A549 (cell line): ENCODE measurements around the gene GAS7.

Experiments
- EP300 ChIP-seq, 2 experiments: fragments of >200 bp; sonication (Bioruptor Twin); formaldehyde crosslinking; IDR thresholded peaks; 2 replicates in 1 of 2; 3 replicates in 1 of 2; pipeline ENCODE4 v1.6.1; 2016 to 2017
- JUNB ChIP-seq: fragments of >200 bp; sonication (Bioruptor Twin); formaldehyde crosslinking; IDR thresholded peaks from 2 replicates; pipeline ENCODE4 v1.6.1; 2016
- MYC ChIP-seq: IDR thresholded peaks from 2 replicates; pipeline ENCODE4 v1.6.1; 2012; ENCODE audit warnings: mild to moderate bottlenecking, inconsistent platforms, low read length, improper control_type of control experiment, borderline replicate concordance
- POLR2A ChIP-seq: IDR thresholded peaks from 2 replicates; pipeline ENCODE4 v1.6.1; 2012; ENCODE audit warnings: mild to moderate bottlenecking, low read length
- REST ChIP-seq: fragments of 200-600 bp; sonication (generic); IDR thresholded peaks from 2 replicates; pipeline ENCODE4 v1.6.1; 2016; ENCODE audit warnings: antibody characterized with exemption, mild to moderate bottlenecking, moderate library complexity
- SMC3 ChIP-seq: fragments of >200 bp; sonication (Bioruptor Twin); formaldehyde crosslinking; IDR thresholded peaks from 3 replicates; pipeline ENCODE4 v1.6.1; 2018; ENCODE audit warnings: inconsistent platforms
- SREBF2 ChIP-seq: fragments of 450-650 bp; IDR thresholded peaks from 2 replicates; pipeline ENCODE4 v1.6.1; 2014; ENCODE audit warnings: mild to moderate bottlenecking, moderate library complexity
- TF ChIP-seq, protein P1 (sequence below): fragments of >200 bp; sonication (Bioruptor Twin); formaldehyde crosslinking; IDR thresholded peaks from 3 replicates; pipeline ENCODE4 v1.5.1; 2016
- TF ChIP-seq, protein P2 (sequence below): fragments of 450-650 bp; IDR thresholded peaks from 2 replicates; pipeline ENCODE4 v1.6.1; 2014; ENCODE audit warnings: antibody characterized with exemption
- TF ChIP-seq, protein P3 (sequence below): fragments of 250-450 bp; sonication (Bioruptor Pico); IDR thresholded peaks from 2 replicates; pipeline ENCODE4 v1.5.0; 2021; ENCODE audit warnings: mild to moderate bottlenecking, moderate library complexity, borderline replicate concordance
- TF ChIP-seq, protein P4 (sequence below): fragments of >200 bp; sonication (Bioruptor Twin); formaldehyde crosslinking; IDR thresholded peaks from 3 replicates; pipeline ENCODE4 v1.6.1; 2016

GRCh38 chr17:10050597-10051101 lies 147.8 kb downstream of the GAS7 start:
- TF ChIP-seq SMC3 = no peak
- no peak for TF ChIP-seq JUNB
- TF ChIP-seq, protein P1, sequence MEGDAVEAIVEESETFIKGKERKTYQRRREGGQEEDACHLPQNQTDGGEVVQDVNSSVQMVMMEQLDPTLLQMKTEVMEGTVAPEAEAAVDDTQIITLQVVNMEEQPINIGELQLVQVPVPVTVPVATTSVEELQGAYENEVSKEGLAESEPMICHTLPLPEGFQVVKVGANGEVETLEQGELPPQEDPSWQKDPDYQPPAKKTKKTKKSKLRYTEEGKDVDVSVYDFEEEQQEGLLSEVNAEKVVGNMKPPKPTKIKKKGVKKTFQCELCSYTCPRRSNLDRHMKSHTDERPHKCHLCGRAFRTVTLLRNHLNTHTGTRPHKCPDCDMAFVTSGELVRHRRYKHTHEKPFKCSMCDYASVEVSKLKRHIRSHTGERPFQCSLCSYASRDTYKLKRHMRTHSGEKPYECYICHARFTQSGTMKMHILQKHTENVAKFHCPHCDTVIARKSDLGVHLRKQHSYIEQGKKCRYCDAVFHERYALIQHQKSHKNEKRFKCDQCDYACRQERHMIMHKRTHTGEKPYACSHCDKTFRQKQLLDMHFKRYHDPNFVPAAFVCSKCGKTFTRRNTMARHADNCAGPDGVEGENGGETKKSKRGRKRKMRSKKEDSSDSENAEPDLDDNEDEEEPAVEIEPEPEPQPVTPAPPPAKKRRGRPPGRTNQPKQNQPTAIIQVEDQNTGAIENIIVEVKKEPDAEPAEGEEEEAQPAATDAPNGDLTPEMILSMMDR = no peak
- TF ChIP-seq, protein P2, sequence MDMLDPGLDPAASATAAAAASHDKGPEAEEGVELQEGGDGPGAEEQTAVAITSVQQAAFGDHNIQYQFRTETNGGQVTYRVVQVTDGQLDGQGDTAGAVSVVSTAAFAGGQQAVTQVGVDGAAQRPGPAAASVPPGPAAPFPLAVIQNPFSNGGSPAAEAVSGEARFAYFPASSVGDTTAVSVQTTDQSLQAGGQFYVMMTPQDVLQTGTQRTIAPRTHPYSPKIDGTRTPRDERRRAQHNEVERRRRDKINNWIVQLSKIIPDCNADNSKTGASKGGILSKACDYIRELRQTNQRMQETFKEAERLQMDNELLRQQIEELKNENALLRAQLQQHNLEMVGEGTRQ = no peak
- TF ChIP-seq, protein P3, sequence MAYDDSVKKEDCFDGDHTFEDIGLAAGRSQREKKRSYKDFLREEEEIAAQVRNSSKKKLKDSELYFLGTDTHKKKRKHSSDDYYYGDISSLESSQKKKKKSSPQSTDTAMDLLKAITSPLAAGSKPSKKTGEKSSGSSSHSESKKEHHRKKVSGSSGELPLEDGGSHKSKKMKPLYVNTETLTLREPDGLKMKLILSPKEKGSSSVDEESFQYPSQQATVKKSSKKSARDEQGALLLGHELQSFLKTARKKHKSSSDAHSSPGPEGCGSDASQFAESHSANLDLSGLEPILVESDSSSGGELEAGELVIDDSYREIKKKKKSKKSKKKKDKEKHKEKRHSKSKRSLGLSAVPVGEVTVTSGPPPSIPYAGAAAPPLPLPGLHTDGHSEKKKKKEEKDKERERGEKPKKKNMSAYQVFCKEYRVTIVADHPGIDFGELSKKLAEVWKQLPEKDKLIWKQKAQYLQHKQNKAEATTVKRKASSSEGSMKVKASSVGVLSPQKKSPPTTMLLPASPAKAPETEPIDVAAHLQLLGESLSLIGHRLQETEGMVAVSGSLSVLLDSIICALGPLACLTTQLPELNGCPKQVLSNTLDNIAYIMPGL (CRISPR knock-in tag) = no peak
- no peak for TF ChIP-seq SREBF2
- TF ChIP-seq POLR2A = no peak
- no peak for TF ChIP-seq MYC
- TF ChIP-seq, protein P4, sequence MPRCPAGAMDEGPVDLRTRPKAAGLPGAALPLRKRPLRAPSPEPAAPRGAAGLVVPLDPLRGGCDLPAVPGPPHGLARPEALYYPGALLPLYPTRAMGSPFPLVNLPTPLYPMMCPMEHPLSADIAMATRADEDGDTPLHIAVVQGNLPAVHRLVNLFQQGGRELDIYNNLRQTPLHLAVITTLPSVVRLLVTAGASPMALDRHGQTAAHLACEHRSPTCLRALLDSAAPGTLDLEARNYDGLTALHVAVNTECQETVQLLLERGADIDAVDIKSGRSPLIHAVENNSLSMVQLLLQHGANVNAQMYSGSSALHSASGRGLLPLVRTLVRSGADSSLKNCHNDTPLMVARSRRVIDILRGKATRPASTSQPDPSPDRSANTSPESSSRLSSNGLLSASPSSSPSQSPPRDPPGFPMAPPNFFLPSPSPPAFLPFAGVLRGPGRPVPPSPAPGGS = no peak
- no peak for TF ChIP-seq REST
- no peak for TF ChIP-seq EP300 (IDR thresholded peaks at IDR 0.05)
